ENCODE data around the gene IKZF1.
A peak's percentile ranks its signal among the peaks of the same experiment; 100 is the strongest.

The IKZF1 gene

DNA sequence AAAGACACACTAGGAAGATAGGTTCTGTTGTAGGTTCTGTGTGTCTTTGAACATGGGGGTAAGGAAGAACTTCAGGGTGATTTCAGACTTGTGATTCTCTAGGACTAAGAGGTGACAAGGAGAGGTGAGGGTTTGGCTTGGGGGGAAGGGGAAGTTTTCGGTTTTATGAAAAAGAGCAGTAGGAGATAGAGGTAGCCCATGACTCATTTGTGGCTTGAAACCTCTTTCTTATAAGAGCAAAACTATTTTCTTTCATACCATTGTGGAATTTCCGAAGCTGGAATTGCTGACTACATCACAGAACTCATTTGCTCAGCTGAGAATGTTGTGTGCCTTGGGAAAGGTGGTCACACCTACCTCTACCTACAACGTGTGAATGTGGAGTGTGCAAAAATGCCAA, 39.6 kb upstream of the IKZF1 start:
- Histone ChIP-seq H3K27ac (ENCODE audit: poor library complexity, severe bottlenecking) (no peak overlapping the region), H3K27me3 (ENCODE audit: insufficient read depth, poor library complexity, severe bottlenecking) (no peaks in the 10 kb centered on the region), H3K36me3 (ENCODE audit: low read depth) (no peaks in the 10 kb centered on the region), H3K9me3 (ENCODE audit: severe bottlenecking) (no peaks in the 10 kb centered on the region), H3K4me1 (ENCODE audit: insufficient read depth, poor library complexity, severe bottlenecking) (no peaks in the 10 kb centered on the region), H3K4me3 (ENCODE audit: severe bottlenecking) (no peak overlapping the region)
- ATAC-seq (ENCODE audit: low read depth): no peak
- DNase-seq (ENCODE audit: low spot score): no peak
- TF ChIP-seq, protein P1, sequence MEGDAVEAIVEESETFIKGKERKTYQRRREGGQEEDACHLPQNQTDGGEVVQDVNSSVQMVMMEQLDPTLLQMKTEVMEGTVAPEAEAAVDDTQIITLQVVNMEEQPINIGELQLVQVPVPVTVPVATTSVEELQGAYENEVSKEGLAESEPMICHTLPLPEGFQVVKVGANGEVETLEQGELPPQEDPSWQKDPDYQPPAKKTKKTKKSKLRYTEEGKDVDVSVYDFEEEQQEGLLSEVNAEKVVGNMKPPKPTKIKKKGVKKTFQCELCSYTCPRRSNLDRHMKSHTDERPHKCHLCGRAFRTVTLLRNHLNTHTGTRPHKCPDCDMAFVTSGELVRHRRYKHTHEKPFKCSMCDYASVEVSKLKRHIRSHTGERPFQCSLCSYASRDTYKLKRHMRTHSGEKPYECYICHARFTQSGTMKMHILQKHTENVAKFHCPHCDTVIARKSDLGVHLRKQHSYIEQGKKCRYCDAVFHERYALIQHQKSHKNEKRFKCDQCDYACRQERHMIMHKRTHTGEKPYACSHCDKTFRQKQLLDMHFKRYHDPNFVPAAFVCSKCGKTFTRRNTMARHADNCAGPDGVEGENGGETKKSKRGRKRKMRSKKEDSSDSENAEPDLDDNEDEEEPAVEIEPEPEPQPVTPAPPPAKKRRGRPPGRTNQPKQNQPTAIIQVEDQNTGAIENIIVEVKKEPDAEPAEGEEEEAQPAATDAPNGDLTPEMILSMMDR (IDR thresholded peaks at IDR 0.05; ENCODE audit: poor library complexity, severe bottlenecking): no peak

DNA sequence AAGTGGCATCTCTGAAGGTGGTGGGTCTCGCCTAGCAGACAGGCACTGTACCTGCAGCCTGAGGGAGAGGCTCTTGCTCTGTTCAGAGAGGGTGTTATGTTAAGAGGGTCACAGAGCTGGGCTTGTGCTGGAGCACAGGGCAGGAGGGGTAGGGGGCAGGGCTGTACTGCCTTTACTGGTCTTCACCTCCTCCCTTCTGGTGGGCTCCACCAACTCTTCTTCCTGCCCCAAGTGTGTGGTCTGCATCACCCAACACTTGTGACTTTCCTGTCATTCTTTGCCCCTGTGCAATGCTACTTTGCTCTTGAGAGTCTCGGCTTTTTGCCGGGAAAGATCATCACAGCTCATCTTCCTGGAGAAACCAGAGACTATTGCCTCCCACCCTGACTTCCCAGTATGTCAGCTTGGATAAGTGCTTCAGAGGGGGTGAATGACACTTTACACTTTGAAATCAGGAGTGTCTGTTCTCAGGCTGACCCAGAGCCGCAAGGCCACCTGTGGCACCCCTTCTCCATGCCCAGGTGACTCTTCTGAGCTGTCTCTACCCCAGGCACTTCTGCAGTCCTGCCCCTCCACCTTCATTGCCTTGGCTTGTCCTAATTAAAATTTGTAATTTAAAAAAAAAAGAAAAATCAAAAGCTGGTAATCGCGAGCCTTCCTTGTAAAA, 38.4 kb upstream of the IKZF1 start:
- Histone ChIP-seq H3K4me1 (ENCODE audit: insufficient read depth, poor library complexity, severe bottlenecking) (no peaks in the 10 kb centered on the region), H3K36me3 (ENCODE audit: low read depth) (no peaks in the 10 kb centered on the region), H3K4me3 (ENCODE audit: severe bottlenecking) (no peak overlapping the region), H3K27ac (ENCODE audit: poor library complexity, severe bottlenecking) (no peak overlapping the region), H3K9me3 (ENCODE audit: severe bottlenecking) (no peaks in the 10 kb centered on the region), H3K27me3 (ENCODE audit: insufficient read depth, poor library complexity, severe bottlenecking) (no peaks in the 10 kb centered on the region)
- no peak for DNase-seq (ENCODE audit: low spot score)
- TF ChIP-seq, protein P1 (IDR thresholded peaks at IDR 0.05; ENCODE audit: poor library complexity, severe bottlenecking): no peak
- ATAC-seq (ENCODE audit: low read depth): no peak

DNA sequence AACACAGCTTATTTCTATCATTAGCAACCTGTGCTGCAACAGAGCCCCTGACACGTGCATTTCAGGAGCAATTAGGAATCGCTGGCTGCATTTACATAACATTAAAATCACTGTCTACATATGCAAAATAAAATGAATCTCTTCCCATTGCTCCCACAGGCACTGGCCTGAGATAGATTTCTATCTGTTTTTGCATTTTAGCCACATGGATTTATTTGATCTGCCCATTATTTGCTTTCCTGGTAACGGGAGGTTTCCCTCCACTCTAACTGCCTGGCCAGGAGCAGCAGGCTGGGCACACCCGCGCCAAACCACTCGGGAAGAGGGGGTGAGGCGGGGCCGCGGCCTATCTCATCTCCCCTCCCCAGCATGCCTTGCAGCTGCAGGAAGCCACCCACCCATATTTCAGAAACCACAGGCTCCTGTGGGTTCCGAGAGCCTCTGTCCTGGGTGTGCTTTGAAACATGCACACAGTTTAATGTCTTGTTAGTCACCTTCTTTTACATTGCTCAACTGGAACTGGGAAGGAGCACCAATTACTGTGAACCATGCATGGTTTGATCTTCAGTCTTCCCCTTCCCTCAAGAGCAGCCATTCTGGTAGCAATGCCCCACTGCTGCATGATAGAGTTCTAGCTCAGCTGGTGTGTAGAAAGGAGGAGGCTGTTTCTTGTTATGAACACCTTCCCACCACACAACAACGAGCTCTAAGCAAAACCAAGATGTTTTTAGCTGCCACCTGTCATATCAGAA, 37.7 kb upstream of the IKZF1 start:
- Histone ChIP-seq H3K4me3 (ENCODE audit: severe bottlenecking) (no peak overlapping the region), H3K9me3 (ENCODE audit: severe bottlenecking) (no peaks in the 10 kb centered on the region), H3K27ac (ENCODE audit: poor library complexity, severe bottlenecking) (no peak overlapping the region), H3K27me3 (ENCODE audit: insufficient read depth, poor library complexity, severe bottlenecking) (no peaks in the 10 kb centered on the region), H3K36me3 (ENCODE audit: low read depth) (no peaks in the 10 kb centered on the region), H3K4me1 (ENCODE audit: insufficient read depth, poor library complexity, severe bottlenecking) (no peaks in the 10 kb centered on the region)
- DNase-seq (ENCODE audit: low spot score): no peak
- peak; percentile 14; the same call in 1 of the 3 replicates for ATAC-seq (ENCODE audit: low read depth)
- TF ChIP-seq, protein P1 (IDR thresholded peaks at IDR 0.05; ENCODE audit: poor library complexity, severe bottlenecking): no peak

DNA sequence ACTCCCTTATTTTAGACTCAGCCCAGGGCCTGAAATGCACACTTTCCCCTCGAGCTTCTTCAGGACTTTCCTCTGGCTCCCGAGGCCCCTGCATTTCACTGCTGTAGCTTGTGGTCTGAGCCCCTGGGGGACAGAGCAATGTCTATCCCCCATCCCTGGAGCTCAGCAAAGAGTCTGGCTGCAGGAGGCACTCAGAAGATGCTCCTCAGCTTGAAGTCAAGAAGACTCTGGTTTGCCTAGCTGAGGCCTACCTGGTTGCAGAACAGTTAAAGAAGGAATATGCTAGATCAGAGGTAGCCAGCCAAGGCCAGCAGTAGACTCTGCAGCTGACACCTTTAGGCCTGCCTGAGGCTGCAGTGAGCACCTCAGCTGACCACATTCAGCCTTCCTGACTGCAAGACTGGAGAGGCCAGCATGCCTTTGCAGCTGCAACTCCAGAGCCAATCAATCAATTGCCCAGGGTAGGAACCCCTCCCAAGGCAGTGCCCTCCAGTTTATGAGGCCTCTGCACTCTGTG, 36.9 kb upstream of the IKZF1 start:
- ATAC-seq (ENCODE audit: low read depth) (no peak), DNase-seq (ENCODE audit: low spot score) (no peak)
- H3K9me3 ChIP-seq (ENCODE audit: severe bottlenecking): no peaks in the 10 kb centered on the region
- no peak overlapping the region for H3K4me3 ChIP-seq (ENCODE audit: severe bottlenecking)
- H3K27me3 ChIP-seq (ENCODE audit: insufficient read depth, poor library complexity, severe bottlenecking): no peaks in the 10 kb centered on the region
- no peak overlapping the region for H3K27ac ChIP-seq (ENCODE audit: poor library complexity, severe bottlenecking)
- TF ChIP-seq, protein P1 (IDR thresholded peaks at IDR 0.05; ENCODE audit: poor library complexity, severe bottlenecking): no peak
- H3K4me1 ChIP-seq (ENCODE audit: insufficient read depth, poor library complexity, severe bottlenecking): no peaks in the 10 kb centered on the region
- no peaks in the 10 kb centered on the region for H3K36me3 ChIP-seq (ENCODE audit: low read depth)
